Trophoblast cell (in vitro differentiated cells and primary cell): ENCODE data around the gene DKK1.

Experiments
- DNase-seq, 2 donors: peaks; one replicate each; pipeline ENCODE4 v3.0.0-alpha.2; 2016
- H2AFZ ChIP-seq: 2 replicates; pipeline ENCODE4 v1.6.1; 2013; ENCODE audit warnings: low read length, moderate library complexity, mild to moderate bottlenecking; ENCODE audit not compliant: insufficient read depth, poor library complexity
- H2AK5ac ChIP-seq: 2 replicates; pipeline ENCODE4 v1.6.1; 2013; ENCODE audit warnings: mild to moderate bottlenecking, low read length
- H2BK120ac ChIP-seq: 2 replicates; pipeline ENCODE4 v1.6.1; 2013; ENCODE audit warnings: low read length, mild to moderate bottlenecking, moderate library complexity; ENCODE audit not compliant: insufficient read depth, poor library complexity
- H2BK12ac ChIP-seq: 2 replicates; pipeline ENCODE4 v1.6.1; 2013; ENCODE audit warnings: mild to moderate bottlenecking, low read length, moderate library complexity
- H2BK5ac ChIP-seq: 2 replicates; pipeline ENCODE4 v1.6.1; 2013; ENCODE audit warnings: low read length, low read depth, moderate library complexity, mild to moderate bottlenecking; ENCODE audit not compliant: poor library complexity
- H3K14ac ChIP-seq: 2 replicates; pipeline ENCODE4 v1.6.1; 2013; ENCODE audit warnings: mild to moderate bottlenecking, low read length
- H3K18ac ChIP-seq: 2 replicates; pipeline ENCODE4 v1.6.1; 2013; ENCODE audit warnings: mild to moderate bottlenecking, low read length
- H3K23ac ChIP-seq: 2 replicates; pipeline ENCODE4 v1.6.1; 2013; ENCODE audit warnings: low read length
- H3K27ac ChIP-seq: 2 replicates; pipeline ENCODE4 v1.5.1; 2013; ENCODE audit warnings: low read depth, mild to moderate bottlenecking, inconsistent platforms, low read length, moderate library complexity
- H3K27me3 ChIP-seq: 2 replicates; pipeline ENCODE4 v1.6.1; 2013; ENCODE audit warnings: inconsistent platforms, mild to moderate bottlenecking, low read length, moderate library complexity; ENCODE audit not compliant: insufficient read depth
- H3K36me3 ChIP-seq, 2 experiments: 1 replicate in 1 of 2; 2 replicates in 1 of 2; pipeline ENCODE4 v1.6.1; 2013; ENCODE audit warnings: low read length in 2 of 2, mild to moderate bottlenecking in 2 of 2, moderate library complexity in 1 of 2; ENCODE audit not compliant: insufficient read depth in 2 of 2, control insufficient read depth in 1 of 2
- H3K4ac ChIP-seq: 2 replicates; pipeline ENCODE4 v1.6.1; 2013; ENCODE audit warnings: low read depth, mild to moderate bottlenecking, low read length, moderate library complexity
- H3K4me1 ChIP-seq, 2 experiments: 1 replicate in 1 of 2; 2 replicates in 1 of 2; pipeline ENCODE4 v1.6.1; 2013; ENCODE audit warnings: low read length in 2 of 2, mild to moderate bottlenecking in 2 of 2, moderate library complexity in 1 of 2; ENCODE audit not compliant: insufficient read depth in 2 of 2, control insufficient read depth in 1 of 2
- H3K4me2 ChIP-seq: 2 replicates; pipeline ENCODE4 v1.6.1; 2013; ENCODE audit warnings: inconsistent platforms, mild to moderate bottlenecking, low read length, moderate library complexity
- H3K4me3 ChIP-seq: 2 replicates; pipeline ENCODE4 v1.5.1; 2013; ENCODE audit warnings: mild to moderate bottlenecking, low read depth, low read length, inconsistent platforms
- H3K79me1 ChIP-seq: one replicate; pipeline ENCODE4 v1.6.1; 2013; ENCODE audit warnings: low read length
- H3K79me2 ChIP-seq: 2 replicates; pipeline ENCODE4 v1.6.1; 2013; ENCODE audit warnings: low read length, mild to moderate bottlenecking; ENCODE audit not compliant: control insufficient read depth, insufficient read depth, poor library complexity
- H3K9ac ChIP-seq: 2 replicates; pipeline ENCODE4 v1.6.1; 2013; ENCODE audit warnings: mild to moderate bottlenecking, low read length
- H3K9me3 ChIP-seq: 2 replicates; pipeline ENCODE4 v1.6.1; 2013; ENCODE audit warnings: low read depth, mild to moderate bottlenecking, control low read depth, inconsistent platforms, low read length; ENCODE audit not compliant: insufficient read depth
- H4K12ac ChIP-seq: 2 replicates; pipeline ENCODE4 v1.6.1; 2013; ENCODE audit warnings: low read depth, mild to moderate bottlenecking, low read length, moderate library complexity
- H4K8ac ChIP-seq: 2 replicates; pipeline ENCODE4 v1.6.1; 2013; ENCODE audit warnings: low read depth, mild to moderate bottlenecking, low read length, moderate library complexity
- H4K91ac ChIP-seq: one replicate; pipeline ENCODE4 v1.6.1; 2013; ENCODE audit warnings: low read depth, mild to moderate bottlenecking, low read length, moderate library complexity
- WGBS: extraction: QIAGEN DNeasy Blood & Tissue Kit; methylation state at CpG from one replicate; pipeline ENCODE4 v1.1.7; 2013; ENCODE audit warnings: missing lambda C conversion rate; ENCODE audit not compliant: insufficient read length, insufficient coverage; ENCODE audit errors: extremely low coverage; 5-methylcytosine and 5-hydroxymethylcytosine counted together

The DKK1 gene

DNA sequence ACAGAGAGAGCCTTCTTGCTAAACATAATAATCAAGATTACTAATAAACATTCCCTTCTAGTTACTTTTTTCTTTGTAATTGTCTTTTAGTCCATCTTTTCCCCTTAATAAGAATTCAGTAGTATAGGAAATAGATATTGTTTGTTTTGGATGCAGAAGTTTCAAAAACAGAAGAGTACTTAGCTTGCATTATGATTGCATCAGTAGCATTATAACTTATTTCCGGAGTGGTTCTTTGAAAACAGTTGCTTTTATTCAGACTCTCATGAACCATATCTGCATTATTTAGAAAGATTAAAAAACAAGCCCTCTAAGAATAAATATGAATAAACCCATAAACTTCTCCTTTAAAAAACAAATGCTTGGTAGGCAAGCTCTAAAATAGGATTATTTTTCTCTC lies 34.0 kb upstream of the DKK1 start:
- Histone ChIP-seq H3K27ac (no peak overlapping the region), H3K9ac (no peak overlapping the region), H3K79me1 (no peaks in the 10 kb centered on the region), H2BK5ac (no peak overlapping the region), H2AFZ (no peak overlapping the region), H3K79me2 (no peaks in the 10 kb centered on the region), H3K9me3 (no peaks in the 10 kb centered on the region), H2BK120ac (no peak overlapping the region), H3K18ac (no peak overlapping the region), H3K23ac (no peak overlapping the region), H3K4me1 (no peaks in the 10 kb centered on the region), H4K91ac (no peak overlapping the region), H3K4me3 (no peak overlapping the region), H4K8ac (no peak overlapping the region), H3K4ac (no peak overlapping the region), H2AK5ac (no peak overlapping the region), H2BK12ac (no peak overlapping the region), H3K14ac (no peak overlapping the region), H3K4me2 (no peak overlapping the region), H3K36me3 (no peaks in the 10 kb centered on the region), H4K12ac (no peak overlapping the region), H3K27me3 (no peaks in the 10 kb centered on the region)
- WGBS: no CpG with 5 or more reads among the region's 1 CpG
- DNase-seq: no peak

- H3K79me2 ChIP-seq: no peaks in the 10 kb centered on the region
- H3K4me1 ChIP-seq: no peaks in the 10 kb centered on the region
- H3K18ac ChIP-seq: no peak overlapping the region
- no peak overlapping the region for H2BK120ac ChIP-seq
- H3K4me3 ChIP-seq: no peak overlapping the region
- no peak overlapping the region for H2AK5ac ChIP-seq
- no peak overlapping the region for H3K4ac ChIP-seq
- H4K12ac ChIP-seq: no peak overlapping the region
- no peak overlapping the region for H3K27ac ChIP-seq
- no peak overlapping the region for H4K91ac ChIP-seq
- no peak overlapping the region for H2BK5ac ChIP-seq
- no peaks in the 10 kb centered on the region for H3K79me1 ChIP-seq
- no peak overlapping the region for H4K8ac ChIP-seq
- WGBS: no CpG with 5 or more reads among the region's 2 CpGs
- no peak overlapping the region for H2AFZ ChIP-seq
- no peak overlapping the region for H3K14ac ChIP-seq
- H3K36me3 ChIP-seq: no peaks in the 10 kb centered on the region
- no peak overlapping the region for H3K9ac ChIP-seq
- peak; percentile 2 to 68 for DNase-seq
- no peak overlapping the region for H2BK12ac ChIP-seq
- H3K27me3 ChIP-seq: no peaks in the 10 kb centered on the region
- no peaks in the 10 kb centered on the region for H3K9me3 ChIP-seq
- H3K4me2 ChIP-seq: no peak overlapping the region
- H3K23ac ChIP-seq: no peak overlapping the region
Observed at GRCh38 chr10:52283174-52283573, 30.9 kb upstream of the DKK1 start.

DNA sequence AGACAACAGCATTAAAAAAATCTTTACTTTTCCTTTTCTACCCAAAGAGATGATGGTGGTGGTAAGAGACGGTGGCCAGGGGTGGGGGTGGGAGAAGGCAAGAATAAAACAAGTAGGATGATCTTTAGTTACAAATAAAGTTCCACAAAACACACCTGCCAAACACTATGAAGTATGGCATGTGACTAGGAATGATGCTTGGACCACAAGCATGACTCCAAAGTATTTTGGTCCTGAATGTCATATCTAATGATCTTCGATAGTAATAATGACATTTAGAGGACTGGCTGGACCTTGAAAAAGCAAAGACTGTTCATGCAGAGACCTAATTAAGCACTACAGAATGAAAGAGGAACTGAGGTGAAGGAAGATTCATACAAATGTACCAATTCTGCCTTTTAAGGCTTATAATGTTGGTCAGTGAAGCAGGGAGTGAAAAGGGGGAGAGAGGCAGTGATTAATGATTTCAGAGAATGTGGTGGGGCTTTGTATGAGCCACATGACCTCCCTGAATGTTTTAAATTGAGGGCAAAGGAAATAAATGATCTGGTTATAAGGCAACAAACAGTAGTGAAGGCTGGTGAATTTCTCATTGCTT lies 29.6 kb upstream of the DKK1 start:
- H2BK5ac ChIP-seq: no peak overlapping the region
- no peak overlapping the region for H3K4me2 ChIP-seq
- H4K8ac ChIP-seq: no peak overlapping the region
- H3K4me1 ChIP-seq: no peaks in the 10 kb centered on the region
- no peak overlapping the region for H3K4ac ChIP-seq
- H4K91ac ChIP-seq: no peak overlapping the region
- H2AFZ ChIP-seq: no peak overlapping the region
- no peak overlapping the region for H2BK120ac ChIP-seq
- no peak overlapping the region for H3K23ac ChIP-seq
- no peak overlapping the region for H3K4me3 ChIP-seq
- no peak overlapping the region for H3K27ac ChIP-seq
- no peaks in the 10 kb centered on the region for H3K36me3 ChIP-seq
- H4K12ac ChIP-seq: no peak overlapping the region
- peak in 1 of 2 donors; percentile 21 for DNase-seq
- no peak overlapping the region for H2BK12ac ChIP-seq
- no peaks in the 10 kb centered on the region for H3K9me3 ChIP-seq
- H3K9ac ChIP-seq: no peak overlapping the region
- H3K79me2 ChIP-seq: no peaks in the 10 kb centered on the region
- no peak overlapping the region for H2AK5ac ChIP-seq
- H3K79me1 ChIP-seq: no peaks in the 10 kb centered on the region
- no peak overlapping the region for H3K14ac ChIP-seq
- WGBS: no CpG with 5 or more reads among the region's 2 CpGs
- no peaks in the 10 kb centered on the region for H3K27me3 ChIP-seq
- no peak overlapping the region for H3K18ac ChIP-seq

DNA sequence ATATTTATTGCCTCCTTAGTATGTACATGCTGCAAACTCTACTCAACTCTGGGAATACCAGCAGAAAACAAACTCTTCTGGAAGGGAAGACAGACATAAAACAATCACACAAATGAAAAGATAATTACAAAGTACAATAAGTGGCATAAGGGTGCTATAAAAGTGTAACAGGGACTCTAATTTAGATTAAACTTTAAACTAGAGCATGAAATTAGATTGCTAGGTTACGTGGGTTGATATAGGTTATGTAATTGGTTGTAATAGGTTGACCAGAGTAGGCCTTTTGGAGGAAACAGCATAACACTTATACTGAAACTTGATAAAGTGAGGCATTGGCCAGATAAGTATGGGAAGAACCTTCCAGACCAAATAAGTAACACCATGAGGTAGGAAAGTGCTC lies 26.2 kb upstream of the DKK1 start:
- Histone ChIP-seq H3K9me3 (no peaks in the 10 kb centered on the region), H3K36me3 (no peaks in the 10 kb centered on the region), H3K18ac (no peak overlapping the region), H3K27me3 (no peaks in the 10 kb centered on the region), H4K91ac (no peak overlapping the region), H3K4ac (no peak overlapping the region), H3K4me2 (no peak overlapping the region), H2BK12ac (no peak overlapping the region), H3K4me1 (no peaks in the 10 kb centered on the region), H2AK5ac (no peak overlapping the region), H3K23ac (no peak overlapping the region), H2BK5ac (no peak overlapping the region), H3K14ac (no peak overlapping the region), H3K79me1 (no peaks in the 10 kb centered on the region), H3K79me2 (no peaks in the 10 kb centered on the region), H3K9ac (no peak overlapping the region), H3K4me3 (no peak overlapping the region), H4K12ac (no peak overlapping the region), H3K27ac (no peak overlapping the region), H2BK120ac (no peak overlapping the region), H4K8ac (no peak overlapping the region), H2AFZ (no peak overlapping the region)
- DNase-seq: no peak
- WGBS: no CpG with 5 or more reads among the region's 1 CpG
